Lung (tissue), 12 donors: ENCODE measurements around the gene ADCY3. TPM values are rescaled to one million over a fixed set of nuclear protein-coding genes. Genes with fewer than 3 reads are reported as not detected.

Experiments used
- ATAC-seq: fragments of 200-7000 bp; cut with Tn5 transposase; one replicate; pipeline ENCODE4 v1.9.1; 2020; ENCODE audit warnings: moderate number of reproducible peaks; ENCODE audit not compliant: insufficient read depth, low FRiP score
- DNase-seq, 3 donors: peaks; one replicate each; pipeline ENCODE4 v3.0.0-alpha.2; 2013 to 2017
- H3K27ac ChIP-seq, 2 donors: one replicate each; pipeline ENCODE4 v1.5.1; 2013; ENCODE audit warnings: mild to moderate bottlenecking in 2 of 2, moderate library complexity in 2 of 2, control low read depth in 1 of 2, inconsistent platforms in 1 of 2, low read depth in 1 of 2, low read length in 1 of 2
- H3K27me3 ChIP-seq, 3 donors: one replicate each; pipeline ENCODE4 v1.5.1; 2013; ENCODE audit warnings: low read length in 2 of 3; ENCODE audit not compliant: control insufficient read depth in 3 of 3, insufficient read depth in 3 of 3
- H3K36me3 ChIP-seq, 4 donors: one replicate each; pipeline ENCODE4 v1.5.1; 2013; ENCODE audit warnings: low read length in 4 of 4, mild to moderate bottlenecking in 1 of 4, moderate library complexity in 1 of 4; ENCODE audit not compliant: control insufficient read depth in 4 of 4, insufficient read depth in 4 of 4
- H3K4me1 ChIP-seq, 5 donors: one replicate each; pipeline ENCODE4 v1.5.1; 2013; ENCODE audit warnings: low read length in 5 of 5, mild to moderate bottlenecking in 2 of 5, moderate library complexity in 1 of 5; ENCODE audit not compliant: control insufficient read depth in 5 of 5, insufficient read depth in 5 of 5
- H3K4me3 ChIP-seq: one replicate; pipeline ENCODE4 v1.5.1; 2013; ENCODE audit warnings: mild to moderate bottlenecking, control low read depth, moderate library complexity
- H3K9ac ChIP-seq, 2 donors: one replicate each; pipeline ENCODE4 v1.5.1; 2013; ENCODE audit warnings: low read length in 2 of 2, control low read depth in 1 of 2; ENCODE audit not compliant: insufficient read depth in 1 of 2
- H3K9me3 ChIP-seq, 4 donors: one replicate each; pipeline ENCODE4 v1.5.1; 2013; ENCODE audit warnings: low read length in 3 of 4, mild to moderate bottlenecking in 1 of 4, moderate library complexity in 1 of 4; ENCODE audit not compliant: control insufficient read depth in 4 of 4, insufficient read depth in 3 of 4
- WGBS, 2 donors: extraction: QIAGEN DNeasy Blood & Tissue Kit; methylation state at CpG; one replicate each; pipeline ENCODE4 v1.1.7; 2013; 5-methylcytosine and 5-hydroxymethylcytosine counted together
- polyA plus RNA-seq, 2 donors: library from polyadenylated mRNA; stranded (reverse); fragments of 200-250 nt; gene quantifications; one replicate each; pipeline ENCODE4 v1.2.1, GENCODE V29; 2013
- total RNA-seq, 2 donors: library from RNA; depleted of rRNA in 1 of 2; stranded (reverse); fragments of >200 nt in 1 of 2; gene quantifications; one replicate each; pipeline ENCODE4 v1.2.1, GENCODE V29; 2014 to 2021
- TF ChIP-seq, protein P1 (sequence below): IDR thresholded peaks from 2 replicates; pipeline ENCODE4 v1.5.1; 2012; ENCODE audit warnings: mild to moderate bottlenecking; ENCODE audit errors: control extremely low read depth, extremely low read depth
- donor health status: control.
- donor health status: control.
- donor health status: Bipolar disorder and iron deficiency.
- donor health status: healthy.
- donor health status: DM: yes; HTN: yes; CAD: no.

The ADCY3 gene
- total and polyA plus RNA-seq, 4 donors: 27.9 to 74.8 (median 45.8) TPM

- TF ChIP-seq, protein P1, sequence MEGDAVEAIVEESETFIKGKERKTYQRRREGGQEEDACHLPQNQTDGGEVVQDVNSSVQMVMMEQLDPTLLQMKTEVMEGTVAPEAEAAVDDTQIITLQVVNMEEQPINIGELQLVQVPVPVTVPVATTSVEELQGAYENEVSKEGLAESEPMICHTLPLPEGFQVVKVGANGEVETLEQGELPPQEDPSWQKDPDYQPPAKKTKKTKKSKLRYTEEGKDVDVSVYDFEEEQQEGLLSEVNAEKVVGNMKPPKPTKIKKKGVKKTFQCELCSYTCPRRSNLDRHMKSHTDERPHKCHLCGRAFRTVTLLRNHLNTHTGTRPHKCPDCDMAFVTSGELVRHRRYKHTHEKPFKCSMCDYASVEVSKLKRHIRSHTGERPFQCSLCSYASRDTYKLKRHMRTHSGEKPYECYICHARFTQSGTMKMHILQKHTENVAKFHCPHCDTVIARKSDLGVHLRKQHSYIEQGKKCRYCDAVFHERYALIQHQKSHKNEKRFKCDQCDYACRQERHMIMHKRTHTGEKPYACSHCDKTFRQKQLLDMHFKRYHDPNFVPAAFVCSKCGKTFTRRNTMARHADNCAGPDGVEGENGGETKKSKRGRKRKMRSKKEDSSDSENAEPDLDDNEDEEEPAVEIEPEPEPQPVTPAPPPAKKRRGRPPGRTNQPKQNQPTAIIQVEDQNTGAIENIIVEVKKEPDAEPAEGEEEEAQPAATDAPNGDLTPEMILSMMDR: no peak
- no peak for DNase-seq
Measured at GRCh38 chr2:24906466-24906865, 13.6 kb downstream of the ADCY3 start.

GRCh38 chr2:24903161-24904103, 16.6 kb downstream of the ADCY3 start:
- Histone ChIP-seq H3K27ac (no peak overlapping the region), H3K27me3 (no peaks in the 10 kb centered on the region), H3K4me3 (no peak overlapping the region), H3K9me3 (no peaks in the 10 kb centered on the region), H3K4me1 (peaks cover 0 to 3% (median 0%) of the 10 kb centered on the region in 5 donors), H3K9ac (no peak overlapping the region), H3K36me3 (peaks cover 0 to 6% (median under 1%) of the 10 kb centered on the region in 4 donors)
- TF ChIP-seq, protein P1: no peak
- WGBS, 2 donors: 83 to 86% methylated on average over 23 of the region's 23 CpGs
- ATAC-seq: no peak
- no peak for DNase-seq

More at GRCh38 chr2:24906466-24906865, 13.6 kb downstream of the ADCY3 start:
- H3K9me3 ChIP-seq: peaks cover 0 to 2% (median 0%) of the 10 kb centered on the region in 4 donors
- WGBS, 2 donors: 93 to 96% methylated on average over 6 of the region's 6 CpGs
- no peak overlapping the region for H3K9ac ChIP-seq
- H3K27me3 ChIP-seq: no peaks in the 10 kb centered on the region
- ATAC-seq: no peak
- no peaks in the 10 kb centered on the region for H3K4me1 ChIP-seq
- peaks cover 0 to 6% (median 1%) of the 10 kb centered on the region in 4 donors for H3K36me3 ChIP-seq
- no peak overlapping the region for H3K4me3 ChIP-seq
- H3K27ac ChIP-seq: no peak overlapping the region

DNA sequence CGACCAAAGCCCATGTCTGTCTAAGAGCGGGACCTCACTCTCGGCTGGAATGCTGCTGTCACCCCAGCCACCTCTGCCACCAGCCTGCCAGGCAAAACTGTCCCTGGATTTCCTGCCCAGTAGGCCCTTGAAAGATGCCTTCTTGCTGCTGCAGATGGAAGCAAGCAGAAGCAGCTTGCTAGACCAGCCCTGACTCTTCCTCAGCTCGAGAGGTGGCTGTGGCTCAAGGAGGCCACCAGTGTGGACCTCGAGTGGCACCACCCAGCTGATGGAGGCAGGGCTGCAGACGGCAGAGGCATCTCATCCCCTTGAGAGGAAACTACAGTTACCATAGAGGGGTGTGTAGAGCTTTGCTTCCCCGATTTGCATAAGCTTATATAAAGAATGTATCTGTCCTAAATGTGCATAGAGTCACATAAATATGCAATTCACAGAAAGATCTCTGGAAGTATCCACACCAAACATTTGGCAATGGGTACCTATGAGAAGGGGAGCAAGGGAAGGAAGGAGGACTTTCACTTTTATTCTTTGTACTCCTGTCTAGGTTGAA, 20.6 kb downstream of the ADCY3 start:
- peaks cover 0 to 14% (median 2%) of the 10 kb centered on the region in 4 donors for H3K9me3 ChIP-seq
- no peaks in the 10 kb centered on the region for H3K27me3 ChIP-seq
- H3K27ac ChIP-seq: no peak overlapping the region
- DNase-seq: no peak
- no peak overlapping the region for H3K9ac ChIP-seq
- no peak for ATAC-seq
- H3K4me3 ChIP-seq: no peak overlapping the region
- H3K36me3 ChIP-seq: peaks cover 0 to 13% (median 5%) of the 10 kb centered on the region in 4 donors
- WGBS, 2 donors: 84 to 85% methylated on average over 7 of the region's 7 CpGs
- TF ChIP-seq, protein P1: no peak
- peaks cover 0 to 6% (median 0%) of the 10 kb centered on the region in 5 donors for H3K4me1 ChIP-seq
